NK-92 (cell line): Measurements from ENCODE around the gene KLK1.
"Not testable (repeated sequence)": the region's sequence is repeated elsewhere in the genome, so short reads cannot be mapped to it uniquely, and the experiment has no call there.

Experiments used
- DNase-seq: peaks from one replicate; lab custom pipeline; 2025; ENCODE audit not compliant: unreplicated experiment; lab: John Stamatoyannopoulos, UW

The KLK1 gene

GRCh38 chr19:50817941-50818858, 5.4 kb downstream of the KLK1 start:
- DNase-seq: no peak

- DNase-seq: no peak
Measured at GRCh38 chr19:50815439-50815838, 8.1 kb downstream of the KLK1 start.

- no peak for DNase-seq
Measured at GRCh38 chr19:50814883-50815282, 8.7 kb downstream of the KLK1 start.

- no peak for DNase-seq
Measured at GRCh38 chr19:50812474-50812873, 11.1 kb downstream of the KLK1 start.

- not testable (repeated sequence) for DNase-seq
Measured at GRCh38 chr19:50811622-50812238, 11.9 kb downstream of the KLK1 start.

- no peak for DNase-seq
Measured at GRCh38 chr19:50808856-50809255, 14.7 kb downstream of the KLK1 start.

- DNase-seq: peak; percentile 70
Measured at GRCh38 chr19:50804420-50805272, 18.9 kb downstream of the KLK1 start.

GRCh38 chr19:50803633-50804419, 19.8 kb downstream of the KLK1 start:
- DNase-seq: no peak

GRCh38 chr19:50801107-50801506, 22.5 kb downstream of the KLK1 start:
- DNase-seq: no peak

GRCh38 chr19:50799547-50799851, 24.1 kb downstream of the KLK1 start:
- no peak for DNase-seq

- DNase-seq: no peak
Measured at GRCh38 chr19:50798659-50799546, 24.7 kb downstream of the KLK1 start.

GRCh38 chr19:50797781-50798658, 25.6 kb downstream of the KLK1 start:
- DNase-seq: no peak

- no peak for DNase-seq
Measured at GRCh38 chr19:50797429-50797780, 26.2 kb downstream of the KLK1 start.

GRCh38 chr19:50796634-50797428, 26.8 kb downstream of the KLK1 start:
- DNase-seq: no peak

GRCh38 chr19:50796128-50796633, 27.4 kb downstream of the KLK1 start:
- DNase-seq: no peak

- DNase-seq: no peak
Measured at GRCh38 chr19:50795664-50796073, 27.9 kb downstream of the KLK1 start.

GRCh38 chr19:50794876-50795663, 28.5 kb downstream of the KLK1 start:
- no peak for DNase-seq
